DND-41 (cell line): Measurements from ENCODE around the gene SDR9C7.

Experiments used
- CTCF ChIP-seq: IDR thresholded peaks from 2 replicates; pipeline ENCODE4 v1.5.1; 2012; ENCODE audit warnings: borderline replicate concordance, low read length, moderate library complexity, mild to moderate bottlenecking; ENCODE audit not compliant: poor library complexity, severe bottlenecking; ENCODE audit errors: extremely low read depth
- EZH2 ChIP-seq: IDR thresholded peaks from 3 replicates; pipeline ENCODE4 v1.6.1; 2012; ENCODE audit warnings: borderline replicate concordance, low read depth, mild to moderate bottlenecking, moderate library complexity, low read length, inconsistent platforms; ENCODE audit not compliant: severe bottlenecking

- no peak for TF ChIP-seq CTCF
- no peak for TF ChIP-seq EZH2
These were observed 20.7 kb upstream of the SDR9C7 start for GRCh38 chr12:56954958-56955355.
